Right ventricle myocardium inferior (tissue), 1 donor: ENCODE data around the gene LRRC75A. TPM values are rescaled to one million over a fixed set of nuclear protein-coding genes. Genes with fewer than 3 reads are reported as not detected.

Source experiments
- ATAC-seq: fragments of 200-7000 bp; cut with Tn5 transposase; one replicate; pipeline ENCODE4 v1.9.1; 2020; ENCODE audit warnings: mild to moderate bottlenecking, moderate library complexity
- DNase-seq: peaks from one replicate; pipeline ENCODE4 v3.0.0; 2021; ENCODE audit errors: missing footprints
- intact Hi-C: fragments of 100-400 bp; cut with DNase I; formaldehyde crosslinking; loops from one replicate; pipeline ENCODE4 v1.11.0; 2022
- total RNA-seq: library from RNA; stranded (reverse); fragmentation: NEBNext Ultra II Directional; extraction: Animal tissue kit (Norgen Biotek cat#: 25700); gene quantifications from one replicate; pipeline ENCODE4 v1.2.1, GENCODE V29; 2021
- donor health status: DM: no; HTN: yes; CAD: no; lungs with severe emphysema.

Gene LRRC75A
- total RNA-seq, 1 donor from 2014 or later = 1.1 TPM

DNA sequence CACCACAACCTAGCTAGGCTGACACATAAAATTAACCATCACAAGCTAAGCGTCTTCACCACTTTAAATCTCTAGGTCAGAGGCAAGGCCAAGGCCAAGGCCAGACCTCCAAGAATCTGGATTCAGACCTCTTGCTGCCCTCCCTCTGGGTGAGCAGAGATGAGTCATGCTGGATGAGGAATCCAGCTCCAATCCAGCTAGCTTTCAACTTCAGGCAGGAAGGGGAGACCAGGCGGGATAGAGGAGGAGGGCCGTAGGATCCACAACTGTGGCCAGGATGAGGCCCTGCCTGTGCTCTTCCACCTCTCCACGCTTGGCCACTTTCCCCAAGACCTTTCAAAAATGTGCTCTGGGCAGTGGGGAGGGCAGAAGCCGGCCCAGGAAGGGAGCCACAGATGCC, 14.7 kb downstream of the LRRC75A start:
- intact Hi-C loops = no loop called here
- ATAC-seq (peak; percentile 95), DNase-seq (no peak)

DNA sequence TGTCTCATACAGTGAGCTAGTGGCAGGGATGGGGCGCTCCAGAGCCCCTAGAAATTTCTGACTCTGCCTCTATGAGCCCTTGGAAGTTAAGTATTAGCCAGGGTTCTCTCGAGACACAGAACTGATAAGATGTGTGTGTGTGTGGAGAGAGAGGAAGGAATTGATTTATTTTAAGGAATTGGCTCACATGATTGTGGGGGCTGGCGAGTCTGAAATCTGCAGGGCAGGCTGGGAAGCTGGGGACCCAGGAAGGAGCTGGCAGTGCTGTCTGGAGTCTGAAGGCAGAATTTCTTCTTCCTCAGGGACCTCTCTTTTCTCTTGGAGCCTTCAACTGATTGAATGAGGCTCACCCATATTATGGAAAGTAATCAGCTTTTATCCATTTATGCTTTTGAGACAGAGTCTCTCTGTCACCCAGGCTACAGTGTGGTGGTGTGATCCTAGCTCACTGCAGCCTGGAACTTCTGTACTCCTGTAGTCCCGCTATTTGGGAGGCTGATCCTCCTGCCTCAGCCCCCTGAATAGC, 16.8 kb downstream of the LRRC75A start:
- DNase-seq (no peak), ATAC-seq (no peak)
- intact Hi-C loops = no loop called here

DNA sequence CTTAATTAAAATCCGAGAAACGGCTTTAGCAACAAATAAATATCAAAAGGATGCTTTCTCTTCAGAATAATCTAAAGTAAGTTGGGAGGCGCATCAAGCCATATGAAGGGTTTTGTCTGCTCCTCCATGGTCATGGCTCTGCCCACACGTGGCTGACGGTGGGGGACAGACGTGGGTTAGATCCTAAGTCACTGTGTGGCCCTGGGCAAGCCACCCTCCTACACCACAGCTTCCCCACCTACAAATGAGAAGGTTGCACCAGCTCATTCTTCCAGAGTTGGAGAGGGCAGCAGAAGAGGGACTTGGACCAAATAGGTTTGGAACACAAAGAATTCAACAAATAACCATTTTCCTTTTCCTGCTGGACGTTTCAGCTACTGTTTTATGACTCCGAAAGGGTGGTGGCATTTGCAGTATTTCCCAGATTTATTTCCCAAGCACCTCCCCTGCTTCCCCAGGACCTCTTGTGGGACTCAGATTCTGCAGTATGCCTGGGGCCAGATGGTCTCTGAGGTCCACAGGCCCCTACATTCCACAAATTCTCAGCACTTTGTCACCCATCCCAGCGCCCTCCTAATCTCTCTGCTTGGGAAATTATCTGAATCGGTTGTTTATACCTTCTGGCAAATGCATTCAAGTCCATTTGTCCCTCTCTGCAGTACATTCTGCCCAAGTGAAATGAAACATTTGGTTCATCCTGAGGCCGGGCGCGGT, 17.8 kb downstream of the LRRC75A start:
- no peak for DNase-seq
- intact Hi-C loops = no loop called here
- no peak for ATAC-seq

DNA sequence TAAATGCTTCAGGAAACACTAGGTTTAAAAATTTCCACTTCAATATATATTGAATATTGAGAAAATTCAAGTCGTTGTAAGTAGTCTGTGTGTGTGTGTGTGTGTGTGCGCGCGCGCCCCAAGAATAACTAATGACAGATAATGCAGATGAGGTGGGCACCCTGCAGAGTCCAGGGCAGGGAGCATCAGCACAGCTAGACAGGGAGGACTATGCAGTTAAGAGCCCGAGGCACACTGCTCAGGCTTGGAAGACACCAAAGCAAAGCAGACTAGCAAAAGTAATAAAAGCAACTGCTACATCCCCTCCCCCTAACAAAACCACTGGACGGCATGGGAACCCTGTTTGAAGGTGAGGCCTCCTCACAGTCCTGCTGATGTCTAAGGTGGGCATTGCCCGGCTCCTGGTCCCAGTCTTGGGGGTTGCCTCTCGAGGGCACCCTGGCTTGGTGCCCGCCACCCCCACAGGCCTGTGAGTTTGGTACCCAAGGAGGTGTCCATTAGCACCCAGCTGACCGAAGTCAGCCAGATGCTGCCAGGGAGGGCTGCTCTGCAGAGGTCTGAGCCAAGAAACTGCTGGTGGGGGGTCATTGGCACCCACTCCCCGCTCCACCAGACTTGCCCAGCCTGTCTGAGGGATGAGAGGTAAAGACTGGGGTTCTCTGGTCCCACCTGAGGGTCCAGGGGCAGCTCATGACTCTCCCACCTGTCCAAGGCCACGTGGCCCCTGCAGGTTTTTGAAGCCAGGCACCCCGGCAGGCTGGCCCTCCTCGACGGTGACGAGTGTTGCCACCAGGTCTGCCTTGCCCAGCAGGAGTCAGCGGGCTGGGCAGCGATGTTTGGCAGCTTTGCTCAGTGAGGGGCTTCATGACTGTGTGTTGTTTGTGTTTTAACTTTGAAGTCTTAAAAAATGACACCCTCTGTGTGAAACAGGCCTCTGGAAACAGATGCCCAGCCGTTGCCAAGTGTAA, 18.7 kb downstream of the LRRC75A start:
- intact Hi-C loops = no loop called here
- DNase-seq = no peak

DNA sequence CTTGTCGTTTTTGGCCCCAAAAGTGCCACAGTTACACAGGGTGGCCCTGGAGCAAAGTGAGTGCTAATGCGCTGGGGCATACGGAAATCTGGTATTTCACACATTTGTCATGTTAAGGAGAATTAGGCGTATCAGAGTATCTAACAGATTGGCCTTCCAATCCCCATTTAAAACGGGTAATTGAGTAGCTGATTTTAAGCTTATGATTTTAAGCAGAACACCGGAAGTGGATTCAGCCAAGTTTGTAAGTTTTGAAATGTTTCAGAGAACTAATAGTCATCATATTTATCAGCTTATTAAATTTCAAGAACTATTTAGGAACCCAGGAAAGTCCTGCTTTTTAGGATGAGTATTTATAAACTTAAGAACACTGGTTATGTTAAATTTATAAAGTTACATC, 19.5 kb downstream of the LRRC75A start:
- intact Hi-C loops = no loop called here

More for the DNA sequence above, 18.7 kb downstream of the LRRC75A start:
- ATAC-seq = no peak

DNA sequence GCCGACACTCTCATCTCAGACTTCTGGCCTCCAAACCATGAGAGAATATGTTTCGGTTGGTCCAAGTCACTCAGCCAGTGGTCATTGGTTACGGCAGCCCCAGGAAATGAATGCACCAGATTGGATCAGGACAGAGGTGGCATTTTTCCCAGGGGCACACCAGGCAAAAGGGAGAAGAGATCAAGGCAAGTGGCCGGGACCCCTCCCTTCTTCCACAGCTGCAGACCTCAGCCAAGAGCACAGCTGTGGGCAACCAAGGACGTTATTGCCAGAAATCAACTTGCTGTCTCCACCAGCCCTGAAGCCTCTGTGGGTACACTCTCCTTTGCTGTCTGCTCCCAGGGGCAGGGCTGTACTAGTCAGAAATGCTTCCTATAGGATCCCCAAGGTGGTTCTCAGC, 20.7 kb downstream of the LRRC75A start:
- ATAC-seq (no peak), DNase-seq (no peak)
- intact Hi-C loops = no loop called here

More for the DNA sequence above, 19.5 kb downstream of the LRRC75A start:
- DNase-seq (no peak), ATAC-seq (no peak)

DNA sequence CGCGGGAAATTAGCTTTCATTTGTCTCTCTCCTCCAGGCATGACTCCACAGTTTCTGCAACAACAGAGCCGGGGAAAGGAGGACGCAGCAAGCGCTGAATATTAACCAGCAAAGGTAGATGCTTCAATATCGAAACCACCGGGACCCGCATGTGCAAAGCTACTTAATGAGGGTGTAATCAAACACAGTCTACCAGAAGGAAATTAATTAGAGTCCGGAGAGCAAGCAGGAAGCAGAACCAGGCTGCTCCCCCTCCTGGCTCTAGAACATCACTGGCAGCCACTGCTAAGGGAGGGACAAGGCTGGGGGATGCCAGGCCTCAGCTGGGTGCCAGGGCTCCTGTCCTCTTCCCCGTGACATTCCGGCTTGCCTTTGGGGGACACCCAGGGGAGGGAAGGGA, 21.7 kb downstream of the LRRC75A start:
- no peak for ATAC-seq
- intact Hi-C loops = no loop called here
- no peak for DNase-seq

DNA sequence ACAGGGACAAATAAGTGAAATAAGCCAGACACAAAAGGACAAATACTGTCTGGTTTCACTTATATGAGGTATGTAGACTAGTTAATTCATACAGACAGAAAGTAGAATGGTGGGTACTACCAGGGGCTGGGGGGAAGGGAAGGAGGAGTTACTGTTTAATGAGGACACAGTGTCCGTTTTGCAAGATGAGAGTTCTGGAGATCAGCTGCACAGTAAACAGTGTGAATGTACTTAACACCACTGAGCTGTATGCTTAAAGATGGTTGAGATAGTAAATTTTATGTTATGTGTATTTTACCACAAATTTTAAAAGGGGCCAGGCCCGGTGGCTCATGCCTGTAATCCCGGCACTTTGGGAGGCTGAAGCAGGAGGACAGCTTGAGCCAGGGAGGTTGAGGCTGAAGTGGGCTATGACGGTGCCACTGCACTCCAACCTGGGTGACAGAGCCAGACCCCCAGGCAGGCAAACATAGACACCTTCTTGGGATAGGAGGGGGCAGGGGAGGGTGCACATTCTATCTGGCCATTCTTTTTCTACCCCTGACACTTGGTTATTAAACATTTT, 23.5 kb downstream of the LRRC75A start:
- DNase-seq (no peak), ATAC-seq (no peak)
- intact Hi-C loops = no loop called here

DNA sequence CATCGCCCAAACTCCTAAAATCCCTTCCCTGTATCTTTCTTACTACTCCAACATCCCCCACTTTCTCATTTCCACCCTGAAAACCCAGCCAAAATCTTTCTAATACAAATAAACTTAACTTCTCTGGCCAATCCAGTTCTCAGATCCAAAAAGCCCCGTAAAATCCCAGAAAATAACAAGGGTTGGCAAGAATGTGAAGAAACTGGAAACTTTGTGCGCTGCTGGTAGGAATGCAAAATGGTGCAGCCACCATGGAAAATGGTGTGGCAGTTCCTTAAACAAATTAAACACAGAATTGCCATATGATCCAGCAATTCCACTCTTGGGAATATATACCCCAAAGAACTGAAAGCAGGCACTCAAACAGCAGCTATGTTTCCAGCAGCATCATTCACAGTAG, 24.1 kb downstream of the LRRC75A start:
- ATAC-seq = no peak
- intact Hi-C loops = no loop called here
- no peak for DNase-seq

DNA sequence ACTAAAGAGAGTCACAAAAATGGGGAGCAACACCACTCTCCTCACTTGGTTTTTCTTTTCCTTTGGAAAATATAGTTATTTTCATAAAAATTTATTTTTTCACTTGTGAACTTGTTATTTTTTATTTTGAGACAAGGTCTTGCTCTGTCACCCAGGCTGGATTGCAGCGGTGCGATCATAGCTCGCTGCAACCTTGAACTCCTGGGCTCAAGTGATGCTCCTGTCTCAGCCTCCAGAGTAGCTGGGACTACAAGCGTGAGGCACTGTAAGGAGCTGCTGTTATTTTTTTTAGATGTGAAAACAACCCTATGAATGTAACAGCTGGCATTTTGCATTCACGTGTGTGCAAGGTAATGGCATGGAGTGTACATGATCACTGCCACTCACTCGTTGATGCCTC, 24.9 kb downstream of the LRRC75A start:
- ATAC-seq = no peak
- intact Hi-C loops = no loop called here
- DNase-seq = no peak

DNA sequence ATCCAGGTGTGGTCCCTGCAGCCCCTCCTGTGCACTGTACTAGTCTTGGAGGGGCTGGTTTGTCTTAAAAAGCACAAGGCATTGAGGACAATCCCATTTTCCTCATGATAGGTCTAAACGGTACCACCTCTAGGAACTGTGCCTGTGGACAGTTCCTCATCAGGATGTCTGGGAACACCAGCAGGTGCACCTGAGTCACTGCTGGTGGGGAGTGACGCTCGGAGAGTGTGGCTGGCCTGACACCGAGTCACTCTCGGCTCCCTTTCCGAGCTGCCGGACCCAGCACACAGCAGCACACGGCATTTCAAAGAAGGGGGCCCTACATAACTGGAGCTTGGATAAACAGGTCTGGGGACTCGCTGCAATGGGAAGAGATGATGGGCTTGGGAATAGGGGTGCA, 25.6 kb downstream of the LRRC75A start:
- intact Hi-C loops = no loop called here
- DNase-seq (no peak), ATAC-seq (no peak)

DNA sequence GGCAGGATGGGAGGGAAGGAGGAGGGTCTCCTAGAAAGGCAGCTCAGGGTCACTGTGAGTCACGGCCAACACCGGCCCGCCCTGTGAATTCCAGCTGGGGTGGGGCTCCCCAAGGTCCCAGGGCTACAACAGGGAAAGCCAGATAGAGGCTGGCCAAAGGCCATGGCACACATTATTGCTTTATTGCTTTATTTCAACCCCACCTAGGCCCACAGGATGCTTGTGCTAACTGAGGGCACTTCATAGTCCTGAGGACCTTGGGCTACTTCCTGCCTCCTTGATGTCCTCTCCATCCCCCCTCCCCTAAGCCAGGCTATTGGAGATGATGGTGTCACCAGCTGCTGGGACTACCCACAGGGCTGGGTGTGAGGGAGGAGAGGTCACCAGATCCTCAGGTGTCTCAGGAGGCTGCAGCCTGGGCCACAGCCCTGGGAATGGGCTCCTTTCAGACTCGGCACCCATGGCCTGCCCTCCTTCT, 26.1 kb downstream of the LRRC75A start:
- ATAC-seq = peak; percentile 4
- DNase-seq = no peak
- intact Hi-C loops = no loop called here

DNA sequence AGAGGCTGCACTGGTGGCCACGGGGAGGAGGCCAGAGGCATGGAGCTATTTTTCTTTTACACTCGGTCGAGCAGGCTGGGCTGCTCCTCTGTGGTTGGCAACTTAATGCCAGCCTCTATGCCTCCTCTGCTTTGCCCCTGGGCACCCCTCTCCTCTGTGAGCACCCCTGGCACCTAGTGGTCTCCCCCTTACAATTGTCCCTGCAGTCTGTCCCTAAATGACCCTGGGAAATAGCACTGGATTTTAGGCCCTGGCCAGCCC, 27.0 kb downstream of the LRRC75A start:
- DNase-seq (no peak), ATAC-seq (no peak)
- intact Hi-C loops = no loop called here

DNA sequence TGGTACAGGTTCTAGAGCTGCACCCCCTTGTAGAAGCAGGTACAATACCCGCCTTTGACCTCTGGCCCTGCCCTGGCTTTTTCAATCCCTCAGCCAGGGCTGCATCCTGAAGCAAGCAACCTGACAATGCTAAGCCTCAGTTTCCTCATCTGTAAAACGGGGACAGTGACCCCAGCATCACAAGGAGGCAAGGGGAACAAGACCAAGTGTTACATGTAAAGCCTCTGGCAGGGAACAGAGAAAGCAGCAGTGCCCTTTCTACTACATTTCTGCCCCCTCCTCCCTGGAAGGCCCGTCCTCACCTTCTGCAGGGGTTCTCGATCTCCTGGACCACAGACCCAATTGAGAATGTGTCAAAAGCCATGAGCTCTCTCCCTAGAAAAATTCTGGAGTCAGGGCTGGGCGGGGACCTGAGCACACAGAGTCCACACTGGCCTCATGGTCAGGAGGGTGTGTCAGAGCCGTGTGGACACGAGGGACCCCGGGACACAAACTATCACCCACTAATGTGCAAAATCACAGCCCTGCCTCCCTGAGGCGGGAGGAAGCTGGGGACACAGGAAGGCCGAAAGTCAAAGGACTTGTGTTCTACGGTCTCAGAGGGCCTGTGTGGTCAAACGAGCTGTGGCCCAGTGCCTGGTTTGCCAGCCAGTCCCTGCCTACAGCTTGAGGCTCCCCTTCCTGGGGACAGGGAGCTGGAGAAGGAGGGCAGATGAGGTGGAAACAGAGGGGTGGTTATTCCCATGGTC, 27.5 kb downstream of the LRRC75A start:
- intact Hi-C loops = loop anchor here (5.0 kb wide), 1 partner anchor 38 kb away; no protein-coding TSS in a partner anchor
- no peak for DNase-seq
- ATAC-seq = no peak

DNA sequence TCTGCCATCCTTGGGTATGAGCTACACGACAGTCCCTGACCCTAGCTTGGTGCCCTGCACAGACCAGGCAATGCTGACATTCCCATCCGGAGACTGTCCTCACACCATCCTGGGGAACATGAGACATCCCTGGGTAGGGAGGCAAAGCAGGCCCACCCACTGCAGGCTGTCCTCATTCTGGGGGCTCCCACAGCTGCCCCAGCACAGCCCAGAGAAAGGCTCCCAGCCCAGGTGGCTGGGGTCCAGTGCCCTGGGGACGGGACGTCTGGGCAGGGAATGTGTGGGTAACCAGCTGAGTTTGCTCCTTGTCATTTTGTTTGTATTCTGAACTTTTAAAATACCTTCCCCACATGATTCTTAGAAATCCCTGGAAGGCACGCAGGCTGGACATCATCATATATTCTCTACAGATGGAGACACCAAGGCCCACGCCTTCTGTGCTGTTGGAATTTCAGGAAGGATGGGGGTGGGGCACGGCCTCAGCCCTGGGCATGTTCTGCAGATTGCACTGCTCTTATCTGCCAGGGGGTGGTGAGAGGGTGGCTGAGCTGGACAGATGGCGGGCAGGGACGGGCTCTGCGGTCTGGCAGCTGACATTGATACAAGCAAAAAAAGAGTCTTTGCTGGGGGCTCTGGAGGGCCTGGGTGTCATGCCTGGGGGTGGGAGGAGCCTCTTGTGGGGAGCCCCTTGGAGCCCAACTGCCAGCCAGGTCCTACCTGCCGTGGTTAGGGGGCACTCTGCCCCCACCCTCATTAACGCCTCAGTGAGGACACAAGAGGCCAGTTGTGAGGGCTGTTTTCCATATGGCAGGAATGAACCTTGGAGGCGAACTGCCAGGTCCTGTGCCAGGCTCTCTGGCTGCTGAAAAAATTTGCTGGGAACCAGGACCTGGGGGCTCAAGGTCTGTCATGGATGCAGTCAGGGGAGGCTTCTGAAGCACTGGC, 28.4 kb downstream of the LRRC75A start:
- ATAC-seq = peak; percentile 77
- intact Hi-C loops = loop anchor here (5.0 kb wide), 1 partner anchor 39 kb away; no protein-coding TSS in a partner anchor
- no peak for DNase-seq

DNA sequence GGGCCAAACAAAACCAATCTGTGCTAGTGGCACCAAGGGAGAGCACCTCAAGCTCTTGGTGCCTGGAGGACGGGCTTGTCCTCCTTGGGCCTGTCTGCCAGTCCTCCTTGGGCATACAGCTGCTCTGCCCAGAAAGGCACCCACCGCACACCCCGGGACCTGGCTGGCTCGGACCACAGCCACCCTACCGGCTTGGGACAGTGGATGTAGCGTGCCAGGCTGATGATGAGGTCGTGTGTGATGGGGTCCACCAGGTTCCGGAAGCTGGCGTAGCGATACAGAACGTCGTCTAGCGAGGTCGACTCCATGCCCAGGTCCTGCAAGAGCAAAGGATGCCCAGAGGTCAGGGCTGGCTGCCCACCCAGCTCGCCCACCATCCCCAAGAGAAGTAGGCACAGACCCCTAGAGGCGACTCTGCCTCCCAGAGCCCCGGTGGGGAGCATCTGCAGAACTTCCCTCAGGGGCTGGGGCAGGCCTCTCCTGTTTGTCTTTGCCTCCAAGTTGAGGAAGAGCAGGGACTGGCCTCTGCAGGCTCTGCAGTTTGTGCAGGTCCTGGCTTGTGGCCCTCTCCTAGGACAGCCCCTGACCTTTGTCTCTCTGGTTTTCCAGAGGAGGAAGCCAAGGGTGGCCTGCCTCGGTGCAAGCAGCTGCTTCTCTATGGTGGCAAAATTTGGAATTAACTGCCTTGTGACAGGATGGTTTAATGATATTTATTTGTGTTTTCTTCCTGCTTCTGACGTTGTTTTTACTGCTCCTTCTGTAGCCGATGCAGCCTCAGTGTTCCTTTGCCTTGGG, 29.7 kb downstream of the LRRC75A start:
- ATAC-seq (no peak), DNase-seq (no peak)
- intact Hi-C loops = loop anchor here (5.0 kb wide), 1 partner anchor 40 kb away; no protein-coding TSS in a partner anchor

DNA sequence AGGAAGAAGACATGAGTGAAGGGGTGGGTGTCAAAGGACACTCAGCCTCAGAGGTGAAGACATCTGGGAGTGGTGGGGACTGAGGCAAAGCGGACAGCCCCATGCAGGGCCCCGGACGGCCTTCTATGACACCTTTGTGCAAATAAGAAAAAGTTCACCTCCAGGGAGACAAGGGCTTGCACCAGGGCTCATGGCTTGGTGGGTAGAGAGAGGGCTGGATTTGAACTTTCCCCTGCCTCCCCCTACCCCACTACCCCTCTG, 30.5 kb downstream of the LRRC75A start:
- intact Hi-C loops = loop anchor here (5.0 kb wide), 1 partner anchor 41 kb away; no protein-coding TSS in a partner anchor
- DNase-seq (no peak), ATAC-seq (no peak)
